ENCODE data around the gene SLC23A3. TPM values are rescaled to one million over a fixed set of nuclear protein-coding genes. Genes with fewer than 3 reads are reported as not detected.
A peak's percentile ranks its signal among the peaks of the same experiment; 100 is the strongest.

SLC23A3 gene
- total RNA-seq, 1 experiment from 2014 or later, result 1.7 TPM

GRCh38 chr2:219177552-219178376, 7.9 kb upstream of the SLC23A3 start, which contains the start of gene RETREG2:
TSS of gene RETREG2 (plus strand) at chr2:219178275. CDS start at chr2:219178353, 78 bp downstream.
- TSS peak; percentile 51 for BruUV-seq (replicated peaks)
- no peaks in the 10 kb centered on the region for H3K9me2 ChIP-seq (replicated peaks; ENCODE audit: low read length)
- CTCF ChIA-PET, result no interaction called here

DNA sequence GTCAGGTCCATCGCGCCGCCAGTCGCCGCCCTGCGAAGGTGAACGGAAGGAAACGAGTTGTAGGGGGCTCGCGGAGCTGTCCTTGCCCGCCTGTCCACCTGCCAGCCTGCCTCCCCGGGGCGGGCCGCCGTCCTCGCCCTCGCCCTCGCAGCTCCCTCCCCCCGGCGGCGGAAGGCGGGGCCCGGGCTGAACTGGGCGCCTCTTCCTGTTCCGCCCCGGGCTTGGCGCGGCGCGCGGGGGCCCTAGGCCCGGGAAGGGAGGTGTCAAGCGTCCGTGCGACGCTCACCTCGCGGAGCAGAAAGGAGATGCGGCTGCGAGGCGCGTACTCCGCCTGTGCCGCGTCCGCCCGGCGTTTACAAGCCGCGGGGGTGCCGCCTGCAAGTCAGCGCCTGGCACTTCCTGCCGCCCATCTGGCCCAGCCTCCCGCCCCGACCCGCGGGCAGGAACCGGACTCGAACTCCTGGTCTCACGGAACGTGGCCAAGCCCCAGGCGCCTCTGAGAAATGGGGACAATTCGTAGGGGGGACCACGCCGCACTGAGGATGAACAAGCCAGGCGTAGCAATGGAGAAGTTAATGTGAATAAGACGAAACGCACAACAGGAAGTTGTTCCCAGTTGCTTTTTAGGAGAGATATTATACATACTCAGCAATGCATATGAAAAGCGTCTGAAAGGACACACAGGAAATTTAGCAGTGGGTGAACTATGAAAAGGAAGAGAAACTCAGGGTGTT, 7.2 kb upstream of the SLC23A3 start, which contains the start of gene CNPPD1:
Gene CNPPD1, minus strand, starts transcription at position 108 of the 734 bp plus-strand sequence. Its CDS starts 97 bp downstream, at position 11.
- Histone ChIP-seq H3K27me3 (ENCODE audit: low read length) (no peaks in the 10 kb centered on the region), H3K27ac (ENCODE audit: low read length) (peak within 1 kb of the TSS; percentile 94), H3K79me2 (ENCODE audit: low read length) (peaks cover 50% of the 10 kb centered on the region), H3K4me1 (ENCODE audit: insufficient read depth, low read length) (peaks cover 24% of the 10 kb centered on the region), H2AFZ (ENCODE audit: low read length) (peak within 1 kb of the TSS; percentile 93), H3K36me3 (ENCODE audit: low read depth, low read length) (peaks cover 26% of the 10 kb centered on the region; the same call in 1 of the 2 replicates), H3F3A (ENCODE audit: low read length, unreplicated experiment) (peaks cover 5% of the 10 kb centered on the region), H3K4me2 (ENCODE audit: low read length) (peak within 1 kb of the TSS; percentile 98), H3K9me3 (ENCODE audit: low read length) (no peaks in the 10 kb centered on the region), H3K9me2 (replicated peaks; ENCODE audit: low read length) (no peaks in the 10 kb centered on the region), H4K20me1 (ENCODE audit: low read length) (peaks cover 4% of the 10 kb centered on the region; the same call in 1 of the 2 replicates), H3K4me3 (ENCODE audit: low read length) (peak within 1 kb of the TSS; percentile 83), H3K9ac (ENCODE audit: low read length) (peak within 1 kb of the TSS; percentile 87)
- CTCF ChIA-PET, result interaction anchor here (0.9 kb wide), 3 partner anchors 41 to 98 kb away, joined by 3 to 5 read pairs (median 4); no protein-coding TSS in a partner anchor
- peak; percentile 83 for DNase-seq
- TSS peak; percentile 18 for BruUV-seq (replicated peaks)
- TF ChIP-seq, protein P1, sequence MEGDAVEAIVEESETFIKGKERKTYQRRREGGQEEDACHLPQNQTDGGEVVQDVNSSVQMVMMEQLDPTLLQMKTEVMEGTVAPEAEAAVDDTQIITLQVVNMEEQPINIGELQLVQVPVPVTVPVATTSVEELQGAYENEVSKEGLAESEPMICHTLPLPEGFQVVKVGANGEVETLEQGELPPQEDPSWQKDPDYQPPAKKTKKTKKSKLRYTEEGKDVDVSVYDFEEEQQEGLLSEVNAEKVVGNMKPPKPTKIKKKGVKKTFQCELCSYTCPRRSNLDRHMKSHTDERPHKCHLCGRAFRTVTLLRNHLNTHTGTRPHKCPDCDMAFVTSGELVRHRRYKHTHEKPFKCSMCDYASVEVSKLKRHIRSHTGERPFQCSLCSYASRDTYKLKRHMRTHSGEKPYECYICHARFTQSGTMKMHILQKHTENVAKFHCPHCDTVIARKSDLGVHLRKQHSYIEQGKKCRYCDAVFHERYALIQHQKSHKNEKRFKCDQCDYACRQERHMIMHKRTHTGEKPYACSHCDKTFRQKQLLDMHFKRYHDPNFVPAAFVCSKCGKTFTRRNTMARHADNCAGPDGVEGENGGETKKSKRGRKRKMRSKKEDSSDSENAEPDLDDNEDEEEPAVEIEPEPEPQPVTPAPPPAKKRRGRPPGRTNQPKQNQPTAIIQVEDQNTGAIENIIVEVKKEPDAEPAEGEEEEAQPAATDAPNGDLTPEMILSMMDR (conservative IDR thresholded peaks at IDR 0.05; ENCODE audit: low read depth, low read length), result no peak
- TF ChIP-seq EZH2phosphoT487 (IDR thresholded peaks at IDR 0.05; ENCODE audit: borderline replicate concordance, low read length) (no peak), EZH2 (IDR thresholded peaks at IDR 0.05; ENCODE audit: low read length, unreplicated experiment) (no peak)
- intact Hi-C loops (cut with micrococcal nuclease), result loop anchor here (1.0 to 5.0 kb wide), 3 partner anchors 17 to 120 kb away; partner anchors contain the start of genes NHEJ1 and ZFAND2B
- ATAC-seq, result peak; percentile 66
- POLR2A ChIA-PET (ENCODE audit: unreplicated experiment), result interaction anchor here (0.6 kb wide), 2 partner anchors 41 to 116 kb away, joined by 3 to 4 read pairs; no protein-coding TSS in a partner anchor

More at GRCh38 chr2:219177552-219178376, 7.9 kb upstream of the SLC23A3 start, which contains the start of gene RETREG2:
- Histone ChIP-seq H3K9me3 (ENCODE audit: low read length) (no peaks in the 10 kb centered on the region), H4K20me1 (ENCODE audit: low read length) (peaks cover 4% of the 10 kb centered on the region; the same call in 1 of the 2 replicates), H3K27me3 (ENCODE audit: low read length) (no peaks in the 10 kb centered on the region), H3K4me2 (ENCODE audit: low read length) (peak within 1 kb of the TSS; percentile 98), H2AFZ (ENCODE audit: low read length) (peak within 1 kb of the TSS; percentile 93), H3K79me2 (ENCODE audit: low read length) (peaks cover 50% of the 10 kb centered on the region), H3K9ac (ENCODE audit: low read length) (peak within 1 kb of the TSS; percentile 87), H3K36me3 (ENCODE audit: low read depth, low read length) (peaks cover 26% of the 10 kb centered on the region; the same call in 1 of the 2 replicates), H3K27ac (ENCODE audit: low read length) (peak within 1 kb of the TSS; percentile 94), H3K4me1 (ENCODE audit: insufficient read depth, low read length) (peaks cover 24% of the 10 kb centered on the region), H3F3A (ENCODE audit: low read length, unreplicated experiment) (peaks cover 5% of the 10 kb centered on the region), H3K4me3 (ENCODE audit: low read length) (peak within 1 kb of the TSS; percentile 83)
- DNase-seq (peak; percentile 87), ATAC-seq (peak; percentile 70)
- TF ChIP-seq, protein P1 (conservative IDR thresholded peaks at IDR 0.05; ENCODE audit: low read depth, low read length), result no peak; the same call in 1 of the 2 replicates
- TF ChIP-seq EZH2phosphoT487 (IDR thresholded peaks at IDR 0.05; ENCODE audit: borderline replicate concordance, low read length), result no peak
- no peak for TF ChIP-seq EZH2 (IDR thresholded peaks at IDR 0.05; ENCODE audit: low read length, unreplicated experiment)
- POLR2A ChIA-PET (ENCODE audit: unreplicated experiment), result no interaction called here
- intact Hi-C loops (cut with micrococcal nuclease), result loop anchor here (1.0 to 5.0 kb wide), 2 partner anchors 29 to 120 kb away; partner anchors contain the start of gene ZFAND2B
